Uterus (tissue), 2 donors: Measurements from ENCODE around the gene OR1J2.
A peak's percentile ranks its signal among the peaks of the same experiment; 100 is the strongest.

Experiments used
- CTCF ChIP-seq, 4 experiments: fragments of 200-600 bp in 2 of 4; fragments of 450-650 bp in 2 of 4; sonication (generic) in 2 of 4; IDR thresholded peaks; one replicate each; pipeline ENCODE4 v1.5.1; 2016 to 2019; ENCODE audit warnings: antibody characterized with exemption in 4 of 4, mild to moderate bottlenecking in 2 of 4, moderate library complexity in 1 of 4
- POLR2A ChIP-seq, 2 donors: fragments of 450-650 bp; IDR thresholded peaks; one replicate each; pipeline ENCODE4 v1.6.1; 2016; ENCODE audit warnings: antibody characterized with exemption in 2 of 2, mild to moderate bottlenecking in 1 of 2, moderate library complexity in 1 of 2

- no peak for TF ChIP-seq POLR2A (IDR thresholded peaks at IDR 0.05)
- peak; percentile 69 to 79 (median 78) for TF ChIP-seq CTCF (IDR thresholded peaks at IDR 0.05)
These were observed 45.7 kb upstream of the OR1J2 start for GRCh38 chr9:122464633-122465567.
